Measurements from ENCODE around the gene ITGA1.
"Not testable (repeated sequence)": the region's sequence is repeated elsewhere in the genome, so short reads cannot be mapped to it uniquely, and the experiment has no call there.

ITGA1 gene

DNA sequence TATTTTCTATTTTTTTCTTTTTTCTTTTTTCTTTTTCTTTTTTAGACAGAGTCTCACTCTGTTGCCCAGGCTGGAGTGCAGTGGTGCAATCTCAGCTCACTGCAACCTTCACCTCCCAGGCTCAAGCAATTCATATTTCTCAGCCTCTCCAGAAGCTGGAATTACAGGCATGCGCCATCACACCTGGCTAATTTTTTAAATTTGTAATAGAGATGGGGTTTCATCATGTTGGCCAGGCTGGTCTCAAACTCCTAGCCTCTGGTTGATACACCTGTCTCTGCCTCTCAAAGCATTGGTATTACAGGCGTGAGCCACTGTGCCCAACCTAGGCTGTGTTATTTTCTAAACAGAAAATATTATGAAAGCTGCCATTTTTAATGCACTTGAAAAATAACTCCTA lies 78.3 kb downstream of the ITGA1 start:
- DNase-seq (ENCODE audit: low read depth): not testable (repeated sequence)

DNA sequence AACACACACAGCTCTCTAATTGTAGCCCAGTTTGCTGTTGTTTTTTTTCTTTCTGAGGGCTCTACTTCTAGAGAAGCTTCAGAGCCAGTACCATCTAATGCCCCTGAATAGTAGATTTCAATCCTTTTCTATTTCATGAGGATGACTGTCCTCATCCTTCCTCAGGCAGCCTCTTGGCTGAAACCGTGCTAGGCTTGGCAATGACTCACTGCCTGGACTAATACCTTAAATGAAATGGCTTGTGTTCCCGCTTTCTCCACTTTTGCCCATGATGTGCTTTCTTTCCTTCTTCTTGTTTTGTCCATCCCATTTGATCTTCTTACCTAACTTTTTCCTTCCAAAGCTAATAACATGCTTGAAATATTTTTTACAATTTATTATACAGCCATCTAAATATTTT lies 80.1 kb downstream of the ITGA1 start:
- no peak for DNase-seq (ENCODE audit: low read depth)

DNA sequence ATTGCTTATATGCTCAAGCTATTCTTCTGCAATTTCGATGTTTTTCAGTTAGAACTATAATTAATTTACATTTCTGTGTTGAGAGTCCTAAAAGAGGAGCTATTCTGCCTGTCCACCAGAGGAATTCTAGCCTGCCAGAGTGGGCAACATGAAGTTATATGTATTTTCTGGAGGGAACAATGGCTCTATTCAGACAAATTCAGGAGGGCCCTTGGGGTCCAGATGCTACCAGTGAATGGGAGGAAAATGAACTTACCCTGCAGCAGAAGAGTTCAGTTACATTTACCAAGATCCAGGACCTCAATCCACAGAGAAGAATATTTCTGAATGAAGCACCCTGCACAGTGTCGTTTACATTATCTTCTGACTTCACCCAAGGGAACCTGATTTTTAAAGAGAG lies 80.7 kb downstream of the ITGA1 start:
- no peak for DNase-seq (ENCODE audit: low read depth)

DNA sequence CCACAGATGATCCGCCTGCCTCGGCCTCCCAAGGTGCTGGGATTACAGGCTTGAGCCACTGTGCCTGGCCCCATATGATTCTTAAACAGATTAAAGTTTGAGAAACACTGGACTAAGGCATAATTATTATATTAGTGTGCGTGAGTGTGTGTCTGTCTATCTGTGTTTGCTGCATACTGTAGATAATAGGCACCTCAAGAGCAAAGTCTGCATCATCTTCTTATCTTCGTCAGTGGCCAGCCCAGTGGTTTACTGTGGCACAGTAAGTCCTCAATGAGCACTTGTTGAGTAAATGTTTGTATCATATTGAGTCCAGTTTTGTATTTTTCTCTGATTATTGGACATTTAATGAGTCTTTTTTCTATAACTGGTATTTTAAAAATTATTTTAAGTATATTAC lies 81.7 kb downstream of the ITGA1 start:
- DNase-seq (ENCODE audit: low read depth): no peak

DNA sequence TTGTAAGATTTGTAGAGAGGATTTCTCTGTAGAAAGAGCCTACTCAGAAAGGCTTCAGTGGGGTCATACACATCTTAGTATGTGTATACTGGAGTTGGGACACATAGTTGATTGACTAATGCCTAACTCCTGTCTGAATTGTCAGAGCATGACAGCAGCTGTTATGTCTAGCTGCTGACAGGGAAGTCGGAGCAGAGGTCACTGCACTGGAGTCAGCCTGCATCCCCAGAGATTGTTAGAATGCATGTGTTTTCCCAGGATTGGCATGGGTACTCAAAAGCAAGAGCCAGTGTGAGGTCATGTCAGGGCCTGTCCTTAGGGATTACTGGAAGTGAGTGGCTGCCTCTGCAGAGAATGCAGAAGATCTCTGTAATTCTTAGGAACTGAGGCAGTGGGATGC lies 82.7 kb downstream of the ITGA1 start:
- no peak for DNase-seq (ENCODE audit: low read depth)

DNA sequence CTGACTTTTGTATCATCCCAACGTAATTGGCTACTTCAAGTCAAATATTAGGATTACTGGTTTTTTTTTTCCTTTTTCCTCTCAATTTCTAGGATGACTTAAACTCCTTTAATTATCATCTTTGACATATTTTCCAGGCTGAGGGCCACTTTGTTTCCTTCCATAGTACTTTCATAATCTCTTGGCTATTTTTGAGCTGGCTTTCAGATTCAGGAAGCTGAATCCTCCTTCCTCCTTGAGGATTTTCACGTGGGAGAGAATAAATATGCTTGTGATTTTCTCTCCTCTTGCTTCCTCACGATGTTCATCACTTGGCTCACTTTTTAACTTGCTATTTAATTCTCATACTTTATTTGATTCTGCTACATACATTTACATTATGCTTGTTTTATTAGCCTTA lies 88.1 kb downstream of the ITGA1 start:
- no peak for DNase-seq (ENCODE audit: low read depth)

DNA sequence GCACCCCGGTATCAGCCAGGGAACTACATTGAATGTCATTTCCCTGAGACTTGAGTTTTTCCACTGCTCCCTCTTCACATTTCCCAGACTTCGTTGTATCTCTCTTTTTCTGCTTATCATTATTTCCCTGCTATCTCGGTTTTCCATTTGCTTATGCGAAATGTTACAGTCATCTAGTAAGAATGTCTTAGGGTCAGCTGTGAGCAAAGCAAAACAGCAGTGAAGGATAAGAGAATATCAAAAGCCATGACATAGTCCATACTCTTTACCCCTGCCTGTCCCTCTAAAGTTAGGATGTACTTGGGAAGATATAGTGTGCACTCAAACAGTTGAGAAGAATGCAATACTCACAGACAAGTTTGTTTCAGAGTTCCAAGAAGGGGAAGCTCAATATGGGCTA lies 88.7 kb downstream of the ITGA1 start:
- DNase-seq (ENCODE audit: low read depth): no peak

DNA sequence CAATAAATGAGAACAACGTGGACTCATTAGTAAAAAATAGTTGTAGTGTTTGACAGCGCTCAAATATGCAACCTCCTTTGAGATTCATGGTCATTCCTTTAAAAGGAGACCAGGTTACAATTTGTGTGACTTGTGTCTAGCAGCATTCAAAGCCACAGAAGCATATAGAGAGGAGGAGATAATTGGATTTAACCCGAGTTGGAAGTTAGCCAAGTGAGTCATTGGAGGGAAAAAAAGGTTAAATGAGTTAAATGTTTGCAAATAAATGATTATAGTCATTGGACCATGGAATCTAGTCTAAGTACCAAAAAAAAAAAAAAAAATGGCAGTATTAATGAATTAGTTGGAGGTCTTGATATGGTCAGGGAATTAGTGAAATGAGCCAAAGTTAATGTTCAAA lies 90.9 kb downstream of the ITGA1 start:
- no peak for DNase-seq (ENCODE audit: low read depth)

DNA sequence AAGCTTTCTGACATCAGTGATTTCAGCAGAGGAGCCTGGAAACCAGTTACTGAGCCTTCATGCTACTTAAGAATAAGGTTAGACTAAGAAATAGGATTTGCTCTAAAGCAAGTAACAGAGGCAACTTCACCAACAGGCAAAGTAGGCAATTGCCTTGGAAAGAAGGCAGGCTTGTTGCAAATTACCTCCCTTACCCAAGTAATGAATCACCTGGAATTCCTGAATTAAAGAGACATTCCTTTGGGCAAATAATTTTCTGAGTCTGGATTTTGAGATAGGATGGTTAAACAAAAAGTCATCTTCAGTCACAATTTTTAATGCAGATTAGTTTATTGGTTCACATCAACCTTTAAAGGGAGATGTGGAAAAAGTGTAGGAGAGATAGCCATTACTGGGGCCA lies 92.8 kb downstream of the ITGA1 start:
- DNase-seq (ENCODE audit: low read depth): no peak

DNA sequence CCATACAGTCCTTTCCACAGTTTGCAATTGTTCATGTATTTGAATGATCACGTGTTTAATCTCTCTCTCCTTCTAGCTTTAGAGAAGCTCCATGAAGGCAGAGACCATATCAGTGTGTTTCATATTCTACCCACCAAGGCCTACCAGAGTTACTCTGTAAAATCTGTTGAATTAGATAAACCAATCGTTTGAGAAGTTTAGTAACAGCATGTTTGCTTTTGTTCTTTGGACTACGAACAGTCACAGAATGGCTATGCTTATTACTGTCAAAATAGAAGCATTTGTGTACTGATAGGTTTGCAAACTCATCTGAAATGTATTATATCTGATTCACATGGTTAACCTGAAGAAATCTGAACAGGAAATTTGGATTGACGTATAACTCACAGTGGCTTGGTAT lies 93.8 kb downstream of the ITGA1 start:
- DNase-seq (ENCODE audit: low read depth): no peak

DNA sequence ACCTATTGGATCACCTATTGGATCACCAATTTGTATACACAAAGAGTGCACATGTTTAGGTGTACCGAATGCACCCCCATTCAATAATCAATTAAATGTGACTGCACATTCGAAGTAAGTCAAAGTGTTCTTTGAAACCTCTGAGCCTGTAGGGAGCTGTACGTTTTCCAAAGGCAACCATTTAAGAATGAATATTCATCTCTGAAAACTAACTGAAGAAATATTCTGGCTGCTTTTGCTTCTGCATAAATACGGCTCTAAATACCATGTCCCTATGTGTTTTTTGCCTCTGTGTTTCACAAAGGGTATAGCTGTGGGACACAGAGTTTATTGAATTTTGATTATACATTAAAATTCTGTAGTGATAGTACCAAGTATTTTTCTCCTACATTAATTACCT lies 95.4 kb downstream of the ITGA1 start:
- DNase-seq (ENCODE audit: low read depth): no peak

DNA sequence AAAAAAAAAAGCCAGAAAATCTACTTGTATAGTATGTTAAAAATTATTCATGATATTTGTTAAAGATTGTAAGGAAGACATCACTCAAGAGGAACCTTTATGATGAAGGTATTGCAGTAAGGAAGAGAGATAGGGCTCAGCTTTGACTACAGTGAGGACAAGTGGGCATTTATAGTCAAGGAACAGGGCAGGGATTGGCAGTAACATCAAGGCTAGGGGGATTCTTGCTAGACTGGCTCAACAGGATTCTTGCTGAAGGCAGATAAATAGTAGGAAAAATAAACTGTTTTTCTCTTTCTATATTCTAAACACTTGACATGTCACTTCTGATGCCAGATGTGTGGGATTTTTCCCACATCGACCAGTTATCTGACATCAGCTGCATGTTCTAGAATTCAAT lies 96.7 kb downstream of the ITGA1 start:
- no peak for DNase-seq (ENCODE audit: low read depth)

DNA sequence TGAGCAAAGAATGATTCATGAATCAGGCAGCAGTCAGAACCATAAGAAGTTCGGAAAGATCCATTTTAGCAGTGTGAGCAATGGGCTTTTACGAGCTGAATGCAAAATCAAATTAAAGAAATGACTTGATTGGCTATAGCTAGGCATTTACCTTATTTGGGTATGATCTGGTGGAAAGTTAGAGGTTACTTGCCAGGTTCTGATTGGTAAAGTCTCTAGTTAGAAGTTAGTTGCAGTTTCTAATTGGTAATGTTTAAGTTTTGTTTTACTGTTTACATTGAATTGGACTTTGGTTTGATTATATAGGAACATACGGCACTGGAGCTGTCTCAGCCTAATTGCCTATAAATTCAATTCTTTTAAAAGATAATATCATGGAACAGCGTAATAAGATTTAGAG lies 97.9 kb downstream of the ITGA1 start:
- DNase-seq (ENCODE audit: low read depth): no peak

DNA sequence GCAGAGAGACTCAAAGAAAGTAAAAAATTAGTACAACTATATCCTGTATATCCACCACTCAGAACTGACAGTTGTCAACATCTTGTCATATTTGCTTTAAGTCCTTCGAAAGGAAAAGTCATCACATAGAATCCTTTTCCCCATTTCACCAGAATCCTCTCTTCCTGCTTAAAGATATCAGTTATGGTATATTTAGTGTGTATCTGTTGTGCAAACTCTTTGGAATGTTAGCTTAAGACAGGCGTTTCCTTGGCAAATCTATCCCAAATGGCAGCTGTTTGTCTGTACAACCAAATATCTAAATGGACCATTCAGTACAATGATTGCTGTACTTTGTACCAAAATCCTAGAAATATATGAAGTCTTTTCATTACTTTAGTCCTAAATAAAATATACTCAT lies 98.5 kb downstream of the ITGA1 start:
- no peak for DNase-seq (ENCODE audit: low read depth)

DNA sequence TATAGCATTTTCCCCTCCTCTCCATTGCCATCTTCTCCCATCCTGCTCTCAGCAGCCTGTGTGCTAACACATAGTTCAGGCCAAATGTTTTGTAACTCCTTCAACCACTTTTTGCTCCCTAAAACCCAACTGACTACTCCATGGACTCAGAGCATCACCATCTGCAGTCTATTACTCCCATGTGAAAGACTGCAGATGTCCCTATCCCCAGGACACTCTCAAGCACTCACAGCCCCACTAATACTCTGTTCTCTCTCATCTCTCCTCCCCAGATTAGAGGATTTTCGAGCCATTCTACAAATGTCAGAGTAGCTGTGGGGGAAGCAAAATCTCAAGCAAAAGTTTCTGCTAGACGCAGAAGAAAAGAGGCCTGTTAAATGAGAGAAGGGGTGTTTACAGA lies 99.3 kb downstream of the ITGA1 start:
- no peak for DNase-seq (ENCODE audit: low read depth)

DNA sequence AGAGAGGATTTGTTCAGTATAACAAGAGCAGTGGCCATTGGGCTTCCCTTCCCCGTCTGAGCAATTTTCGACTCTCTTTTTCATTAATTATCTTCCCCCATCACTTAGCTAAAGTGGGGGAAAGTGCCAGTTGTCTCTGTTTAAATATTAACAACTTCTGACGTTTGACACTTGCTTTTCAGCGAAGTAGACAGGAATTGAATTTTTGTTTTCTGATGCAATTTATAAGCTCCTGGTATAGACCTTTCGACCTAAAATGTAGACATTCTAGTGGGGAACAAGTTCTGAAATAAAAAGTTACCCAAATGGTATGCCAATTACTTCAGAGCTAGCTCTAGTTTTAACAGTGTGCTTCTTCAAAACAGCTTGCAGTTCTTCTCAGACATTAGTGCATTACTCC lies 100.6 kb downstream of the ITGA1 start:
- DNase-seq (ENCODE audit: low read depth): no peak

DNA sequence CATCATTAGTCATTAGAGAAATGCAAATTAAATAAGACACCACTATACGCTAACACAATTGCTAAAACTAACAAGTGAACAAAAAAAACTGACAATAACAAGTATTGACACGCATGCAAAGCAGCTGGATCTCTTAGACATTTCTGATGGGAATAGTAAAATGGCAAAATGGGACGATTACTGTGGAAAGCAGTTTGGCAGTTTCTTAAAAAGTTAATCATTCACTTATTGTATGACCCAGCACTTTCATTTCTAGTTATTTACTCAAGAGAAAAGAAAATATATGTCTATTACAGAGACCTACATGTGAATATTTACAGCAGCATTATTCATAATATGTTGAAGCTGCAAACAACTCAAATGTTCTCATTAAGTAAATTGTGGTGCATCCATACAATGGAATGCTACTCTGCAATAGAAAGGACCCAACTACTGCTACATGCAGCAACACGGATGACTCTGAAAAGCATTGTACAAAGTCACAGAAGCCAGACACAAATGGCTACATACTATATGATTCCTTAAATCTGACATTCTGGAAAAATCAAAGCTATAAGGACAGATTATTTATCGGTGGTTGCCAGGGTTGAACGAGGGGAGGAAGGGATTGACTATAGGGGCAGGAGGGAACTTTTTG lies 104.6 kb downstream of the ITGA1 start:
- DNase-seq (ENCODE audit: low read depth): no peak

DNA sequence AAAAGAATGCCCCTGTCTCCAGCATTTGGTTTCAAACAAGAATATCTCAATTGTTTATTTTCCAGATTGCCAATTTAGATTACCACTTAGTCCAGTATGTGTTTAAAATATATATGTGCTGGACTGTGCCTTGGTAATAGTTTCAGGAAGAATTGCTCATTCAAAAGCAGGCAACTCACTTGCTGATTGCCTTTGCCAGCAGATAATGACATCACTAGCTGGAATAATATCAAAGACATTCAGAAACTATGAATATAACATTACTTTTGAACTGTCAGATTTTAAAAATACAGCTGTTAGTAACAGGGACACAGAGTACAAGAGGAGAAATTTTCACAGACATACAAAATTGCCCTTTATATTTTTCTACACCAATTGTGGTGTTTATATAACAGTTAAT lies 105.4 kb downstream of the ITGA1 start:
- DNase-seq (ENCODE audit: low read depth): no peak

DNA sequence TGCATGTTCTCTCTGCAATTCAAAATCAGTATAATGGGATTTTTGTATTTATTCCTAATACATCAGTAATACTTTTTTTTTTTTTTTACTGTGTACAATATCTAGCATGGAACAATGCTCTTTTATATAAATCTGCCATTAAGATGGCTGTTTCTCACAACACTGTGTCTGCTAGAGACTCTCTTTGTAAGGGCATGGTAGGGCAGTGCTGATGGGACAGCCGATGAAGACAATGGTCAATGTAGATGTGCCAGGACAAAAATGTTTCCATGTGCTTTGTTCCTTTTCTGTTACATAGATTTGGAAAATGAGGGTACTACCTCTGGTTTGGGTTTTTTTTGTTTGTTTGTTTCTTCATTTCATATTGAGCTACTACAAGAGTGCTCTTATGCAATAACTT lies 106.1 kb downstream of the ITGA1 start:
- no peak for DNase-seq (ENCODE audit: low read depth)

DNA sequence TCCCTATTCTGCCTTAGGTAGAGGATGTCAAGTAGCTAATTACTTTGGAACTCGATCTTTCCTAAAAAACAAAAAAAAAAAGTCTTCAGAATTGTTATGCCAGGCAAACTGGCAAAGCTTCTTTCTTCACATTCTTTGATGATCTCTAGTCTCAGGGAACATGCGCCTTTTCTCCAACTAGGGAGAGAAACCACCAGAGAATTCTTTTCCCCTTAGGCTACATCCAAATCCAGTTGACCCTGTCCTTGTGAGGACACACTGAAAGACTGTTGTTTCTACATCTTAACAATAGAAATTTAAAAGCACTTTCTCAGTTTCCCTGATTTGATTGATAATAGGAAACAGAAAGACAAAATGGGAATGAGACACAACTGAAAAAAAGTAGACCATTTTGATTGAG lies 106.7 kb downstream of the ITGA1 start:
- DNase-seq (ENCODE audit: low read depth): no peak

DNA sequence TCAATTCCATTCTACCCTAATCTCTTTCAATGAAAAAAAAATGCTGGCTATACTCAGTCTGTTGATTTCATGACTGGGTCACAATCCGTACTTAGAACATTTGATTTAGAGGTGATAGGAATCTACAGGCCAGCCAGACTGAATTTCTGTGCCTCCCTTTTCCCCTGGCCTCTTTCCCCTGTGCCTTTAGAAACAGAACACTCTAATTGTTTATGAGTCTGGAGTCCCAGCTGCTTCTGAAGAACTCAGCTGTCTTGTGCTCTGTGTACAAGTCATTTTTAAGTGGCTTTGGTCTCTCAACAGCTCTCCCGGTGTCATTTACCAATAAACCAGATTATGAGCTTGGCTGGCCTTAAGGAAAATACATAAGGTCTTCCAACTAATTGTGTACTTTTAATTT lies 107.4 kb downstream of the ITGA1 start:
- DNase-seq (ENCODE audit: low read depth): no peak

DNA sequence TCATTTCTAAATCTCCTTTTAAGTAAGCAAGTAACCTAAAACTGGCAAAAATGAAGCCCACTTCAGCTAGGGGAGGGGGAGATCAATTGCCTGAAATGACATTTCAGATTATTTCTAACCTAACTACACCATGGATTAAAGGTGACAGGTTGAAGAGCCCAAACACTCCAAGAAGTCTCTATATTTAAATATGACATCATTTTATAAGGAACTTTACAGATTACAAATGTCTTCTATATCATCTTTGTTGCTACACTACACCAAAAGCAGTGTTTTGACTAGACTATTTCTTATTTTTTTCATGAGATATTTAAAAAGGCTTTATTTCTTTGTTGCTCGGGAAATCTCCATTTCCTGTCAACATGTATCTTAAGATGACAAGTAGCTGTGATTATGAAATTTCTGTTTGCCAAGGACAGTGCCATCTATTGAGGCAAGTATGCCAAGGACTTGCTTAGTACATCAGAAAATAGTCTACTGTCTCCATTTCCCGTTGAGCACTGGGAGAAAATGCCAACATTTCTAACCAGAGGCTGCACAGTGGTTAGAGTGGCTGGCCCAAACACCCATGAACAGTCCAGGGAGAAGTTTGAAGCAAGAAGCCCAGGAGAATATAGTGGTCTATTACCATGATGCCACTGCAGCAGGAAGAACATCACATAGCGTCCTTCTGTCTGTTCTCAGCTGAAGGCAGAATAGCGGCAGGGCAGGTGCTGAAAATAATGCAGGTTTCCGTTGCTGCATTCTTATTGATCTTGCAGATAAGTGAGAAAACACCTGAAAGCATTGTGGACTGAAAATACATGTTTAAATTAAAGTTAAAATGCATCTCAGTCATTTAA lies 108.1 kb downstream of the ITGA1 start:
- DNase-seq (ENCODE audit: low read depth): no peak

DNA sequence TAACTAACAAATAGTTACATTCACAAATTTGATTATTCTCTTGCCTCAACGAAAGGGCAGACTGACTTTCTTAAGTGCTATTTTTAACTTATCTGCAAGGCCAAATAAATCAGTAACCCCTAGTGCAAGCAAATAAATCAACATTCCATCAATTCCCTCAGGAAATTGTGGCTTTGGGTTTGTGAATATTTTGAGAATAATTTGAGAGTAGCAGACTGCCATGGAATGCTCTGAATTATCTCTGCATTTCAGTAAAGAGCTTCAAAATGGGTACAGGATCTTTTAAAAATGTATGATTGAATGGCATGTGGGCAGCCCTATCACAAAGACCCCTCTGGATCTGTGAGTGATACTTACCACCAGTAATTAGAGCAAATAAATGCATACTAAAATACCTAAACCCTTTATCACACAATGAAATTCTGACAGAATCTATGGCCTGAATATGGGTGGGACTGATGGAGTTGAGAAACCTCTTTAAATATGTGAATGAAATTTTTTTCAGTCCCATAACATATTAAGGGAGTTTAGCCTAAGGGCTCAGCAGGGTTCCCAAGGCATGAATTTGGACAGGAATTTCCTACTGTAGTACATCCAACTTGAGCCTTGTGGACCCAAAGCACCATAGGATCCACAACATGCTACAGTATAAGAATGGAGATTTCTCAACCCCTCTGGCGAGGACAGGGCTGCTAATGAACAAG lies 109.0 kb downstream of the ITGA1 start:
- DNase-seq (ENCODE audit: low read depth): no peak
